Measurements from ENCODE around the gene EPN1. TPM values are rescaled to one million over a fixed set of nuclear protein-coding genes. Genes with fewer than 3 reads are reported as not detected.

The EPN1 gene
- total and polyA plus RNA-seq, 2 donors (not counting 1 experiment from before 2014, with no cell fraction given): 47.1 to 48.6 TPM

- Histone ChIP-seq H3K4me3 (replicated peaks in 1 of 4; ENCODE audit: control extremely low read depth in 1 of 4, insufficient read depth in 1 of 4, low read depth in 3 of 4, low read length in 4 of 4) (no peak overlapping the region), H4K20me1 (ENCODE audit: control insufficient read depth, extremely low read depth, insufficient read depth, low read length) (no peaks in the 10 kb centered on the region), H3K9me3 (ENCODE audit: control insufficient read depth, insufficient read depth, low read depth, low read length) (no peaks in the 10 kb centered on the region), H2AFZ (ENCODE audit: low read length) (no peak overlapping the region), H3K27me3 (ENCODE audit: control insufficient read depth, insufficient read depth, low read length) (no peaks in the 10 kb centered on the region), H3K4me1 (ENCODE audit: control insufficient read depth, extremely low read depth, insufficient read depth, low read length) (no peaks in the 10 kb centered on the region), H3K79me2 (ENCODE audit: control insufficient read depth, insufficient read depth, low read length) (peaks cover 39% of the 10 kb centered on the region), H3K27ac (ENCODE audit: insufficient read depth, low read length) (no peak overlapping the region), H3K9ac (ENCODE audit: insufficient read depth, low read length) (no peak overlapping the region), H3K4me2 (ENCODE audit: extremely low read depth, insufficient read depth, low read length) (no peak overlapping the region), H3K36me3 (ENCODE audit: control insufficient read depth, insufficient read depth, low read length) (peaks cover 31% of the 10 kb centered on the region)
- TF ChIP-seq CTCF (conservative IDR thresholded peaks at IDR 0.05 in 1 of 2, IDR thresholded peaks at IDR 0.05 in 1 of 2; ENCODE audit: low read depth in 1 of 2, low read length in 2 of 2): no peak
- no peak for TF ChIP-seq EZH2 (IDR thresholded peaks at IDR 0.05; ENCODE audit: low read length, missing control alignments)
- no peak for DNase-seq (ENCODE audit: low read depth in 2 of 2)
These were observed 12.5 kb downstream of the EPN1 start for GRCh38 chr19:55687281-55688201.

GRCh38 chr19:55688422-55689218, 13.6 kb downstream of the EPN1 start:
- Histone ChIP-seq H3K4me2 (ENCODE audit: extremely low read depth, insufficient read depth, low read length) (no peak overlapping the region), H3K9ac (ENCODE audit: insufficient read depth, low read length) (no peak overlapping the region), H3K36me3 (ENCODE audit: control insufficient read depth, insufficient read depth, low read length) (peaks cover 32% of the 10 kb centered on the region), H3K4me3 (replicated peaks in 1 of 4; ENCODE audit: control extremely low read depth in 1 of 4, insufficient read depth in 1 of 4, low read depth in 3 of 4, low read length in 4 of 4) (no peak overlapping the region), H3K27ac (ENCODE audit: insufficient read depth, low read length) (no peak overlapping the region), H3K79me2 (ENCODE audit: control insufficient read depth, insufficient read depth, low read length) (peaks cover 34% of the 10 kb centered on the region), H3K27me3 (ENCODE audit: control insufficient read depth, insufficient read depth, low read length) (no peaks in the 10 kb centered on the region), H4K20me1 (ENCODE audit: control insufficient read depth, extremely low read depth, insufficient read depth, low read length) (no peaks in the 10 kb centered on the region), H3K4me1 (ENCODE audit: control insufficient read depth, extremely low read depth, insufficient read depth, low read length) (no peaks in the 10 kb centered on the region), H3K9me3 (ENCODE audit: control insufficient read depth, insufficient read depth, low read depth, low read length) (no peaks in the 10 kb centered on the region), H2AFZ (ENCODE audit: low read length) (no peak overlapping the region)
- no peak for DNase-seq (ENCODE audit: low read depth in 2 of 2)
- TF ChIP-seq CTCF (conservative IDR thresholded peaks at IDR 0.05 in 1 of 2, IDR thresholded peaks at IDR 0.05 in 1 of 2; ENCODE audit: low read depth in 1 of 2, low read length in 2 of 2) (no peak), EZH2 (IDR thresholded peaks at IDR 0.05; ENCODE audit: low read length, missing control alignments) (no peak)

Data from fibroblast of lung (primary cell).